Spleen (tissue), 7 donors: Measurements from ENCODE around the gene FAM47C.

ENCODE experiments used
- POLR2A ChIP-seq, 3 donors: fragments of 450-650 bp; IDR thresholded peaks; one replicate each; pipeline ENCODE4 v1.5.1; 2017; ENCODE audit warnings: antibody characterized with exemption in 3 of 3, mild to moderate bottlenecking in 1 of 3
- POLR2AphosphoS5 ChIP-seq, 3 donors: sonication (generic); formaldehyde crosslinking; IDR thresholded peaks; one replicate each; pipeline ENCODE4 v1.5.1; 2017; ENCODE audit warnings: antibody characterized with exemption in 3 of 3
- TF ChIP-seq, protein P1 (sequence below), 11 experiments: fragments of 200-600 bp in 7 of 11; fragments of 450-650 bp in 4 of 11; sonication (generic) in 4 of 11; IDR thresholded peaks in 8 of 11; conservative IDR thresholded peaks in 3 of 11; 1 replicate in 7 of 11; 2 replicates in 4 of 11; pipeline versions ENCODE4 v1.4.0 to v1.8.0; 2016 to 2021; ENCODE audit warnings: antibody characterized with exemption in 11 of 11, inconsistent platforms in 4 of 11, mild to moderate bottlenecking in 1 of 11
- donor health status: DM: no; HTN: no; CAD: no; lungs with moderate emphysema.
- donor health status: DM: no; HTN: no; CAD: no.
- donor health status: DM: no; HTN: no; CAD: no.

DNA sequence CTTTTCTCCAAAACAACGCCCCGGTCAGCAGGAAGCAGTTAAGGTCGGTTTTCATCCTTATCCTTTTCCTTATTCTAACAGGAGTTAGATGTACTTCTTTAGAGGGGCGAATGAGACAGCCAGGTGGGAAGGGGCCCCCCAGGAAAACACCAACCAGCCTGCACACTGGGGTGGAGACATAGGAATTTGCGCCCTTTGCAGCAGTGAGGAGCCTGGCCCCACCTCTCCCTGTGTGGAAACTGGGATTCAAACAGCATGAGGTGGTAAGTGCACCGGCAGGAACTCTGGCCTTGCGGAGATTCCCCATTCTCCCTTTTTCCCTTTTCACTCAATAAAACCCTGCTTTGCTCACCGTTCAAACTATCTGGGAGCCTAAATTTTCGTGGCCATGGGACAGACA lies 8.0 kb upstream of the FAM47C start:
- TF ChIP-seq, protein P1, sequence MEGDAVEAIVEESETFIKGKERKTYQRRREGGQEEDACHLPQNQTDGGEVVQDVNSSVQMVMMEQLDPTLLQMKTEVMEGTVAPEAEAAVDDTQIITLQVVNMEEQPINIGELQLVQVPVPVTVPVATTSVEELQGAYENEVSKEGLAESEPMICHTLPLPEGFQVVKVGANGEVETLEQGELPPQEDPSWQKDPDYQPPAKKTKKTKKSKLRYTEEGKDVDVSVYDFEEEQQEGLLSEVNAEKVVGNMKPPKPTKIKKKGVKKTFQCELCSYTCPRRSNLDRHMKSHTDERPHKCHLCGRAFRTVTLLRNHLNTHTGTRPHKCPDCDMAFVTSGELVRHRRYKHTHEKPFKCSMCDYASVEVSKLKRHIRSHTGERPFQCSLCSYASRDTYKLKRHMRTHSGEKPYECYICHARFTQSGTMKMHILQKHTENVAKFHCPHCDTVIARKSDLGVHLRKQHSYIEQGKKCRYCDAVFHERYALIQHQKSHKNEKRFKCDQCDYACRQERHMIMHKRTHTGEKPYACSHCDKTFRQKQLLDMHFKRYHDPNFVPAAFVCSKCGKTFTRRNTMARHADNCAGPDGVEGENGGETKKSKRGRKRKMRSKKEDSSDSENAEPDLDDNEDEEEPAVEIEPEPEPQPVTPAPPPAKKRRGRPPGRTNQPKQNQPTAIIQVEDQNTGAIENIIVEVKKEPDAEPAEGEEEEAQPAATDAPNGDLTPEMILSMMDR (IDR thresholded peaks at IDR 0.05 in 8 of 11, conservative IDR thresholded peaks at IDR 0.05 in 3 of 11), result no peak
- TF ChIP-seq POLR2AphosphoS5 (IDR thresholded peaks at IDR 0.05) (no peak), POLR2A (IDR thresholded peaks at IDR 0.05) (no peak)
